A549 (cell line): ENCODE measurements around the gene VN1R5.

Source experiments
- CEBPB ChIP-seq, 2 experiments: fragments of >200 bp in 1 of 2; sonication (Bioruptor Twin) in 1 of 2; formaldehyde crosslinking in 1 of 2; IDR thresholded peaks; 2 replicates each; pipeline ENCODE4 v1.6.1; 2012 to 2016
- JUN ChIP-seq, 2 experiments: fragments of >200 bp; sonication (Bioruptor Twin); formaldehyde crosslinking; IDR thresholded peaks; 2 replicates in 1 of 2; 3 replicates in 1 of 2; pipeline ENCODE4 v1.6.1; 2016 to 2017
- PHF8 ChIP-seq: fragments of 200-600 bp; sonication (generic); IDR thresholded peaks from 2 replicates; pipeline ENCODE4 v1.6.1; 2016; ENCODE audit warnings: low read depth, mild to moderate bottlenecking, antibody characterized with exemption, moderate library complexity, borderline replicate concordance
- POLR2A ChIP-seq: IDR thresholded peaks from 2 replicates; pipeline ENCODE4 v1.6.1; 2012; ENCODE audit warnings: mild to moderate bottlenecking, low read length
- RFX5 ChIP-seq: fragments of 450-650 bp; IDR thresholded peaks from 2 replicates; pipeline ENCODE4 v1.7.1; 2014; ENCODE audit warnings: antibody characterized with exemption, mild to moderate bottlenecking, moderate library complexity
- RNF2 ChIP-seq: fragments of 200-600 bp; sonication (generic); IDR thresholded peaks from 2 replicates; pipeline ENCODE4 v1.6.1; 2016; ENCODE audit warnings: low read depth, mild to moderate bottlenecking, antibody characterized with exemption, moderate library complexity, borderline replicate concordance
- SMC3 ChIP-seq: fragments of >200 bp; sonication (Bioruptor Twin); formaldehyde crosslinking; IDR thresholded peaks from 3 replicates; pipeline ENCODE4 v1.6.1; 2018; ENCODE audit warnings: inconsistent platforms
- TP53 ChIP-seq: fragments of 250-450 bp; sonication (Bioruptor Pico); IDR thresholded peaks from 2 replicates; pipeline ENCODE4 v1.5.0; 2021; ENCODE audit warnings: mild to moderate bottlenecking, moderate library complexity
- TF ChIP-seq, protein P1 (sequence below): IDR thresholded peaks from 2 replicates; pipeline ENCODE4 v1.6.1; 2012
- TF ChIP-seq, protein P2 (sequence below): fragments of >200 bp; sonication (Bioruptor Twin); formaldehyde crosslinking; IDR thresholded peaks from 3 replicates; pipeline ENCODE4 v1.5.1; 2016
- TF ChIP-seq, protein P3 (sequence below): fragments of 250-450 bp; sonication (Bioruptor Pico); IDR thresholded peaks from 2 replicates; pipeline ENCODE4 v1.5.0; 2021; ENCODE audit warnings: mild to moderate bottlenecking, moderate library complexity, borderline replicate concordance
- TF ChIP-seq, protein P4 (sequence below): fragments of 450-650 bp; IDR thresholded peaks from 2 replicates; pipeline ENCODE4 v1.6.1; 2014; ENCODE audit warnings: antibody characterized with exemption

DNA sequence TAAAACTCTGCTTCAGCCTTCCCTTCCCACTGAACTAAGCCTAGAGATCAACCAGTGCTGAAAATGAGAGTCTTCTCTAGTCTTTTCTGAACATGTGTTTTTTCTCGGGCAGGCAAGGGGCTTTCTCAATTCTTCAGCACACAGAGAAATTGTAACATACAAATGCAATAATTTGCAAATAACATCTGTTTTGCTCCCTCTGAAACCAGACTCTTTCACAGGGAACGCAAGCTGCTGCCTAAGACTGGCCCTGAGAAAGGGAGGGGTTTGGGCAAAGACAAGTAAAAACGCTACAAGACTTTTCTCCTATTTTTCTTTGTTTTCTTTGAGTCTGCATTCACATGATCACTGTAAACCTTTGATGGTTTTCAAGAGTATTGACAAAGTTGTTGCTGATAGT is 39.6 kb upstream of the VN1R5 start:
- TF ChIP-seq, protein P1, sequence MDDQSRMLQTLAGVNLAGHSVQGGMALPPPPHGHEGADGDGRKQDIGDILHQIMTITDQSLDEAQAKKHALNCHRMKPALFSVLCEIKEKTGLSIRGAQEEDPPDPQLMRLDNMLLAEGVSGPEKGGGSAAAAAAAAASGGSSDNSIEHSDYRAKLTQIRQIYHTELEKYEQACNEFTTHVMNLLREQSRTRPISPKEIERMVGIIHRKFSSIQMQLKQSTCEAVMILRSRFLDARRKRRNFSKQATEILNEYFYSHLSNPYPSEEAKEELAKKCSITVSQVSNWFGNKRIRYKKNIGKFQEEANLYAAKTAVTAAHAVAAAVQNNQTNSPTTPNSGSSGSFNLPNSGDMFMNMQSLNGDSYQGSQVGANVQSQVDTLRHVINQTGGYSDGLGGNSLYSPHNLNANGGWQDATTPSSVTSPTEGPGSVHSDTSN = no peak
- TF ChIP-seq SMC3 = no peak
- TF ChIP-seq RFX5 = no peak
- TF ChIP-seq, protein P2, sequence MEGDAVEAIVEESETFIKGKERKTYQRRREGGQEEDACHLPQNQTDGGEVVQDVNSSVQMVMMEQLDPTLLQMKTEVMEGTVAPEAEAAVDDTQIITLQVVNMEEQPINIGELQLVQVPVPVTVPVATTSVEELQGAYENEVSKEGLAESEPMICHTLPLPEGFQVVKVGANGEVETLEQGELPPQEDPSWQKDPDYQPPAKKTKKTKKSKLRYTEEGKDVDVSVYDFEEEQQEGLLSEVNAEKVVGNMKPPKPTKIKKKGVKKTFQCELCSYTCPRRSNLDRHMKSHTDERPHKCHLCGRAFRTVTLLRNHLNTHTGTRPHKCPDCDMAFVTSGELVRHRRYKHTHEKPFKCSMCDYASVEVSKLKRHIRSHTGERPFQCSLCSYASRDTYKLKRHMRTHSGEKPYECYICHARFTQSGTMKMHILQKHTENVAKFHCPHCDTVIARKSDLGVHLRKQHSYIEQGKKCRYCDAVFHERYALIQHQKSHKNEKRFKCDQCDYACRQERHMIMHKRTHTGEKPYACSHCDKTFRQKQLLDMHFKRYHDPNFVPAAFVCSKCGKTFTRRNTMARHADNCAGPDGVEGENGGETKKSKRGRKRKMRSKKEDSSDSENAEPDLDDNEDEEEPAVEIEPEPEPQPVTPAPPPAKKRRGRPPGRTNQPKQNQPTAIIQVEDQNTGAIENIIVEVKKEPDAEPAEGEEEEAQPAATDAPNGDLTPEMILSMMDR = no peak
- no peak for TF ChIP-seq TP53
- TF ChIP-seq, protein P3, sequence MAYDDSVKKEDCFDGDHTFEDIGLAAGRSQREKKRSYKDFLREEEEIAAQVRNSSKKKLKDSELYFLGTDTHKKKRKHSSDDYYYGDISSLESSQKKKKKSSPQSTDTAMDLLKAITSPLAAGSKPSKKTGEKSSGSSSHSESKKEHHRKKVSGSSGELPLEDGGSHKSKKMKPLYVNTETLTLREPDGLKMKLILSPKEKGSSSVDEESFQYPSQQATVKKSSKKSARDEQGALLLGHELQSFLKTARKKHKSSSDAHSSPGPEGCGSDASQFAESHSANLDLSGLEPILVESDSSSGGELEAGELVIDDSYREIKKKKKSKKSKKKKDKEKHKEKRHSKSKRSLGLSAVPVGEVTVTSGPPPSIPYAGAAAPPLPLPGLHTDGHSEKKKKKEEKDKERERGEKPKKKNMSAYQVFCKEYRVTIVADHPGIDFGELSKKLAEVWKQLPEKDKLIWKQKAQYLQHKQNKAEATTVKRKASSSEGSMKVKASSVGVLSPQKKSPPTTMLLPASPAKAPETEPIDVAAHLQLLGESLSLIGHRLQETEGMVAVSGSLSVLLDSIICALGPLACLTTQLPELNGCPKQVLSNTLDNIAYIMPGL (CRISPR knock-in tag) = no peak
- TF ChIP-seq PHF8 = no peak
- TF ChIP-seq POLR2A = no peak
- no peak for TF ChIP-seq CEBPB (IDR thresholded peaks at IDR 0.05)
- no peak for TF ChIP-seq RNF2
- TF ChIP-seq, protein P4, sequence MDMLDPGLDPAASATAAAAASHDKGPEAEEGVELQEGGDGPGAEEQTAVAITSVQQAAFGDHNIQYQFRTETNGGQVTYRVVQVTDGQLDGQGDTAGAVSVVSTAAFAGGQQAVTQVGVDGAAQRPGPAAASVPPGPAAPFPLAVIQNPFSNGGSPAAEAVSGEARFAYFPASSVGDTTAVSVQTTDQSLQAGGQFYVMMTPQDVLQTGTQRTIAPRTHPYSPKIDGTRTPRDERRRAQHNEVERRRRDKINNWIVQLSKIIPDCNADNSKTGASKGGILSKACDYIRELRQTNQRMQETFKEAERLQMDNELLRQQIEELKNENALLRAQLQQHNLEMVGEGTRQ = no peak
- TF ChIP-seq JUN (IDR thresholded peaks at IDR 0.05) = no peak
